ENCODE measurements around the gene CANX. TPM values are rescaled to one million over a fixed set of nuclear protein-coding genes. Genes with fewer than 3 reads are reported as not detected.

Gene CANX
- total RNA-seq, 1 experiment from 2014 or later, result 871 TPM

DNA sequence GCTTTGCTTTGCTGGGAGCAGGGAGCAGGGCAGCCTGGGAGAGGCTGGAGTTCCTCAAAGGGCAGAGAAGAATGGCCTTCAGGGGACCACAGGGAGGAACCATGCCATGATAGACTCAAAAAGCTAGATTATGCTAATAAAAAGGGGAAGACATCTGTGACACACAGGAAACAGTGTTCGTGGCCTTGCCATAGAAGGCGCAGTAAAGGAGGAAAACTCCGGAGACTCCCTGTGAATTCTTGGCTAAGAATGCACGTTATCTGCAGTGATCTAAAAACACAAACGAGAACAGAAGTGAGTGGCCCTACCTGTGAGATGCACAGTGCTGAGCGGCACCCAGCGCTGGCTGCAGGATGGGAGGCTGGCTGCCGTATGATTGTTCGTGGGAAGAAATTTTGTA lies 79.1 kb downstream of the CANX start:
- H3K36me3 Mint-ChIP-seq (ENCODE audit: insufficient read depth, unreplicated experiment), result peaks cover 72% of the 10 kb centered on the region
- no peak for TF ChIP-seq CTCF (IDR thresholded peaks at IDR 0.05; ENCODE audit: insufficient read depth in 1 of 2, low read depth in 1 of 2, low read length in 1 of 2, severe bottlenecking in 1 of 2, unreplicated experiment in 1 of 2)
- Histone ChIP-seq H3K4me3 (ENCODE audit: low read depth, low read length) (no peak overlapping the region), H3K27me3 (replicated peaks; ENCODE audit: control insufficient read depth, insufficient read depth, low read length) (no peaks in the 10 kb centered on the region), H3K36me3 (ENCODE audit: control insufficient read depth, insufficient read depth, low read length) (no peaks in the 10 kb centered on the region; the same call in 1 of the 2 replicates), H3K4me1 (no peaks in the 10 kb centered on the region), H3K9me3 (no peaks in the 10 kb centered on the region)
- H3K9me3 Mint-ChIP-seq (ENCODE audit: unreplicated experiment), result no peaks in the 10 kb centered on the region
- DNase-seq, result no peak
- H3K27ac Mint-ChIP-seq (ENCODE audit: unreplicated experiment), result no peak overlapping the region
- intact Hi-C loops (cut with micrococcal nuclease; ENCODE audit: unreplicated experiment), result no loop called here
- no peak overlapping the region for H3K4me3 Mint-ChIP-seq (ENCODE audit: unreplicated experiment)
- H3K4me1 Mint-ChIP-seq (ENCODE audit: low read depth, unreplicated experiment), result no peaks in the 10 kb centered on the region
- no TSS peak for BruUV-seq (replicated peaks)
- CTCF ChIA-PET, result interaction anchor here (0.7 kb wide), 1 partner anchor 15 kb away, joined by 3 read pairs; no protein-coding TSS in a partner anchor
- POLR2A ChIA-PET, result no interaction called here
- H3K27me3 Mint-ChIP-seq (ENCODE audit: insufficient read depth, unreplicated experiment), result no peaks in the 10 kb centered on the region

- Mint-ChIP-seq H3K9me3 (ENCODE audit: unreplicated experiment) (no peaks in the 10 kb centered on the region), H3K4me3 (ENCODE audit: unreplicated experiment) (no peak overlapping the region), H3K4me1 (ENCODE audit: low read depth, unreplicated experiment) (no peaks in the 10 kb centered on the region), H3K36me3 (ENCODE audit: insufficient read depth, unreplicated experiment) (peaks cover 65% of the 10 kb centered on the region), H3K27ac (ENCODE audit: unreplicated experiment) (no peak overlapping the region), H3K27me3 (ENCODE audit: insufficient read depth, unreplicated experiment) (no peaks in the 10 kb centered on the region)
- no peaks in the 10 kb centered on the region for H3K27me3 ChIP-seq (replicated peaks; ENCODE audit: control insufficient read depth, insufficient read depth, low read length)
- ChIA-PET CTCF (no interaction called here), POLR2A (no interaction called here)
- H3K4me3 ChIP-seq (ENCODE audit: low read depth, low read length), result no peak overlapping the region
- no peaks in the 10 kb centered on the region for H3K4me1 ChIP-seq
- no TSS peak for BruUV-seq (replicated peaks)
- no peak for TF ChIP-seq CTCF (IDR thresholded peaks at IDR 0.05; ENCODE audit: insufficient read depth in 1 of 2, low read depth in 1 of 2, low read length in 1 of 2, severe bottlenecking in 1 of 2, unreplicated experiment in 1 of 2)
- DNase-seq, result no peak
- intact Hi-C loops (cut with micrococcal nuclease; ENCODE audit: unreplicated experiment), result no loop called here
- H3K9me3 ChIP-seq, result no peaks in the 10 kb centered on the region
- H3K36me3 ChIP-seq (ENCODE audit: control insufficient read depth, insufficient read depth, low read length), result no peaks in the 10 kb centered on the region; the same call in 1 of the 2 replicates
These were observed 79.8 kb downstream of the CANX start for GRCh38 chr5:179778591-179778990.

DNA sequence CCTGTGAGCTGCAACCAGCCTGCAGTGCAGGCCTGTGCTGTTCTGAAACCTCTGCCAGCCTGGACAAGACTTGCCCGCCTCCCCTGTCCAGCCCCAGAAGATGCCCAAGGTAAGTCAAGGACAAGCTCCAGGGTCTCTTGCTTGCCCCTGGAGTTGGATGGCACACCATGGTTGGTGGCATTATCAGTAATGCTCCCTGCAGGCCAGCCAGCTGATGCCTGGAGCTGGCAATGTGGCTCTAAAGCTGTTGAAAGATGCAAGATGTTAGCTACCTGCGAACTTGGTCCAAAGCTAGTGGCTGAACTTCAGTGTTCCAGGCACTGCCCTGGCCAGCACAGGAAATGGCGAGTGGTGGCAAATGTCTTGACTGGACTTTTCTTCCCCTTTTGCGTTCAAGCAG lies 81.1 kb downstream of the CANX start:
- CTCF ChIA-PET, result no interaction called here
- no TSS peak for BruUV-seq (replicated peaks)

More for the DNA sequence above, 81.1 kb downstream of the CANX start:
- no peaks in the 10 kb centered on the region for H3K27me3 ChIP-seq (replicated peaks; ENCODE audit: control insufficient read depth, insufficient read depth, low read length)
- no peak for TF ChIP-seq CTCF (IDR thresholded peaks at IDR 0.05; ENCODE audit: insufficient read depth in 1 of 2, low read depth in 1 of 2, low read length in 1 of 2, severe bottlenecking in 1 of 2, unreplicated experiment in 1 of 2)
- Mint-ChIP-seq H3K4me1 (ENCODE audit: low read depth, unreplicated experiment) (no peaks in the 10 kb centered on the region), H3K27me3 (ENCODE audit: insufficient read depth, unreplicated experiment) (no peaks in the 10 kb centered on the region), H3K4me3 (ENCODE audit: unreplicated experiment) (no peak overlapping the region), H3K27ac (ENCODE audit: unreplicated experiment) (no peak overlapping the region), H3K9me3 (ENCODE audit: unreplicated experiment) (no peaks in the 10 kb centered on the region), H3K36me3 (ENCODE audit: insufficient read depth, unreplicated experiment) (peaks cover 53% of the 10 kb centered on the region)
- no peaks in the 10 kb centered on the region; the same call in 1 of the 2 replicates for H3K36me3 ChIP-seq (ENCODE audit: control insufficient read depth, insufficient read depth, low read length)
- POLR2A ChIA-PET, result no interaction called here
- no peaks in the 10 kb centered on the region for H3K4me1 ChIP-seq
- DNase-seq, result no peak
- H3K4me3 ChIP-seq (ENCODE audit: low read depth, low read length), result no peak overlapping the region
- no peaks in the 10 kb centered on the region for H3K9me3 ChIP-seq
- intact Hi-C loops (cut with micrococcal nuclease; ENCODE audit: unreplicated experiment), result no loop called here

All from Caco-2 (cell line).